HG03135 (cell line): ENCODE data around the gene DNM1.
"Not testable (repeated sequence)": the region's sequence is repeated elsewhere in the genome, so short reads cannot be mapped to it uniquely, and the experiment has no call there.

Experiments used
- ATAC-seq: cut with Tn5 transposase; IDR thresholded peaks from one replicate; pipeline ENCODE4 v1.9.1; 2021; ENCODE audit warnings: mild to moderate bottlenecking, moderate library complexity; ENCODE audit not compliant: unreplicated experiment

DNM1 gene

DNA sequence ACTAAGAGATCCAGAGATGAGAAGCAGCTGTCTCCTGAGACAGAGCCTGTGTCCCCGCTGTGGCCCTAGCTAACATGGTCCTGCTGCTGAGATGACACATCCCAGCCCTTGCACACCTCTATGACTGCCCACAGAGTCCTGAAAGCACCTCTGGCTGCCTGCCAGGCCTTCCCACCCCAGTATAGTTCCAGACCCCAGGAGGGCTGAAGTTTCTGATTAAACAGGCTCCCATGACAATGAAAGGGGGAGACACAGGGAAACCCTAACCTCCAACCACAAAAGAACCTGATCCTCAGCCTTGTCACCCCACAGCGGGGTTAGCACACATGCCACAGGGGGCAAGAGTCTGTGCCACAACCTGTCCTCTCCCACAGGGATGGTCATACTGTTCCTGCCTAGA is 27.5 kb upstream of the DNM1 start:
- no peak for ATAC-seq

DNA sequence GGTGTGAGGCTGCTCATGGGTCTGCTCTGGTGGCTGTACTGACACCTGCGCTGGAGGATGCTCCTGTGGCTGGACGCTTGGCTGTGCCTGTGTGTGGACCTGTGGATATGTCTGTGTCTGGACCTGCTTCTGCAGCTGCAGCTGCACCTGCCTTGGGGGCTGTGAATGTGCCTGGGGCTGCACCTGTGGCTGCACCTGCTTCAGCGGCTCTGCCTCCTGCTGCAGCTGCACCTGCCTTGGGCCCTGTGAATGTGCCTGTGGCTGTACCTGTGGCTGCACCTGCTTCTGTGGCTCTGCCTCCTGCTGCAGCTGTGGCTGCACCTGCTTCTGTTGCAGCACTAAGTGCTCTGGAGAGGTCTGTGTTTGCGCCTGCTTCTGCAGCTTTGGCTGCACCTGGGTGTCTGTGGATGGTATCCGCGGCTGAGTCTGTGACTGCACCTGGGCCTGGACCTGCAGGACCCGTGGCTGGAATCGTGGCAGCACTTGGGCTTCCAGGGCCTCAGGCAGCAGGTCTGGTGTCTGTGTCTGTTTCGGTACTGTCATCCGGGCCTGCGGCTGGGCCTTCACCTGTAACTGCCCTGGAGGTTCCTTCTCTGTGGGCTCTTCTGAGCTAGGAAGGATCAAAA is 24.3 kb upstream of the DNM1 start:
- no peak for ATAC-seq

DNA sequence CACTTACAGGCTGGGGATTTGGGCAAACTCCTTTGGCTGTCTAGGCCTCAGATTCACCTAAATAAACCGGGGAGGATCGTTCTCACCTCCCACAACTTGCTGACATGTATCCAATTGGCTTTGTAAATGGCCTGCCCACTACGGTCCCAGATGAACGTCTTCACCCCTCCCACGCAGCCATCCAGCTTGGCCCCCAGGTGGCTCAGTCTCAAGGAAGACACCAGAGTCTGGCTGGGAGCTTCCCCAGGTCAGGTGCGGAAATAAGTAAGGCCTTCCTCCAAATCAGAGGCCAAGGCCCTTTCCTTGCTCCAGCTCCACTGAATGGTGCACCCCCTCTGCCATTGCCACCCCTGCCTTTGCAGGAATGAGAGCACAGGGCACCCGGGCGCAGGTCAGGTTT is 23.2 kb upstream of the DNM1 start:
- no peak for ATAC-seq

DNA sequence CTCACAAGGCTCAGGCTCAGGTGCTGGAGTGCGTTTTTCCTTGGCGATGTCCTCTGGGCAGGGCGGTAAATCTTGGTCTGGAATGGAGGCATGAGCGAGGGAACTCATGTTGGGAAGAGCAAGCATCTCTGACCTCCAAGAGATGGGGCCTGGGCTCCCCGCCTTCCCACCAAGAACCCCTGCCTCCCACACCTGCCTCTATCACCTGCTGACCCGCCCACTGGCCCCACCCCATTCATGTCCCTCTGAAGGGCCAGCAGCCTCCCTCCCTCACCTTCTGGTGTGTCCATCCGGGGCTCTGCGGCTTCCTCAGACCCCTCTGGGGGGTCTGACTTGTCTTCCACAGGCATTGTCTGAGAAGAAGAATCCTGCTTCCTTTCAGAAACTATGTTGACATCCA is 22.7 kb upstream of the DNM1 start:
- ATAC-seq = no peak

DNA sequence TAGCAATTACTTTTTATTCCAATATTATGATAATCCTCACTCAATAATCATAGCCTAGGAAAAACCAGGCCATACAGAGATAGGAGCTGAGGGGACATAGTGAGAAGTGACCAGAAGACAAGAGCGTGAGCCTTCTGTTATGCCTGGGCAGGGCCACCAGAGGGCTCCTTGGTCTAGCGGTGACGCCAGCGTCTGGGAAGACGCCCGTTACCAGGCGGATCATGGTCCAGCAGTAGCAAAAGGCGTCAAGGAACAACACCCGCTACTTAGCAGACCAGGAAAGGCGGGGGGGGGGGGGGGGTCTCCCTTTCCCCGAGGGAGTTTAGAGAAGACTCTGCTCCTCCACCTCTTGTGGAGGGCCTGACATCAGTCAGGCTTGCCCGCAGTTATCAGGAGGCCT is 21.7 kb upstream of the DNM1 start:
- ATAC-seq = not testable (repeated sequence)

DNA sequence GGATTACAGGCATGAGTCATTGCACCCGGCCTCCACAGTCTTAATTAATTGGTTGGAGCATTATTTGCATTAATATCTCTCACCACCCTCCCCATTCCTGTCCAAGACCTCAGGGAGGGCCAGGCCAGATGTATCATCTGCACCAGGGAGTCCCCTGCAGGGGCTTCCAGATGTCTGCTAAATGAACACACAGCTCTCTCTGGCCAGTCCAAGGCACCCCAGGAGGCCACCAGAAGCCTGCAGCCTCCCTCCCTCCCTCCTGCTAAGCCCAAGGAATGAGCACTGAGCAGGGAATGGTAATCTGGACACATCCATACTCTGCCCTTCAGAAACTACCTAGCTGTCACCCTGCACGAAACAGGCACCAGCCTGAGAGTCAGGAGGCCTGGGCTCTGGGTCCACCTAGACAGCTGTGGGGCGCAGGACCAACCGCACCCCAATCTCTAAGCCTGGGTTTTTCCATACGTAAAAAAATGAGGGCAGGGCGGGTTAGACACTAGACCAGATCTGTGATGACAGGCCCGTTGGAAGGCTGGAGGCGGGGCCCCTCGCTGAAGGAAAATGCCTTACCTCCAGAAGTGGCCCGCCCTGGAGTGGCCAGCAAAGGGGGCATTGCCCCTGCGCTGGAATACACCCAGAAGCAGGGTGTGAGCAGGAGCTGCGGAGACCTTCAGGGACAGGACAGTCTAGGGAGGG is 20.1 kb upstream of the DNM1 start:
- no peak for ATAC-seq

DNA sequence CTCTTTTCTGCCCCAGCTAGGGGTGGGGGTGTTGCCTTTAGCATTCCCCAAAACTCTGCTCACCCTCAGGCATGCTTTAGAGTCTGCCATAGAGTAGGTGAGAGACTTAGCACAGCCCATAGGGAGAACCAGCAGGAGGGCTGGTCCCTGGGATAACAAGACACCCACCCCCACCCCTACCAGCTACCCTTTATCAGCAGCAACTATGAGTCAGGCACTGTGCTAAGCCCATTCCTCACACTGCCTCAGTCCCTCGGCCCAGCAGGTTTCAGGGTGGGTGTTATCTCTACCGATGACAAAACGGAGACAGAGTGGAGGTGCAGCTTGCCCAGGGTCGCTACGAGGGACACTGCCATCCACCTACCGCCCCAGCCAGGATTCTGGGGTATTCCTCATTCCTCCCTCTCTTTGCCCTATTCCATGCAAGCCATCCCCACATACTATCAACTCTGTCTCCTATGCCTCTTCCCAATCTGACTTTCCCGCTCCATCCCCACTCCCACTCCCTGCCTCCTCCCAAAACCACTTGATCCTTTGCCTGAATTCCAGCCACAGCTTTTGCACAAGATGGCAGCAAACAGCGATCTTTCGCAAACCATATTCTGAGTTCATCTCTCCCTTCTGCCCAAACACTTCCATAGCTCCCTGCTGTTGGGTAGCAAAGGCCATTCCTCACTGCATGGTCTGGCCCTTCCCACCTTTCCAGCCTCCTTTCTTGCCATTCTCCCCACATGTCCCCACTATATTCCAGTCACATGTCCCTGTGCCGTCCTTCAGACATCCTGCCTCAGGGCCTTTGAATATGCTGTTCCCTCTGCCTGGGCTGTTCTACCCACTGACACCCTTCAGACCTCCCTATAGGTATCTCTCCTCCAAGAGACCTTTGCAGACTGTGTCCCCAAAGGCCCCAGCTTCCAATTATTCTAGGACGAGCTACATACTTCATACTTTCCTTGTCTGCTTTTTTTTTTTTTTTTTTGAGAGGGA is 16.9 kb upstream of the DNM1 start:
- ATAC-seq = no peak

DNA sequence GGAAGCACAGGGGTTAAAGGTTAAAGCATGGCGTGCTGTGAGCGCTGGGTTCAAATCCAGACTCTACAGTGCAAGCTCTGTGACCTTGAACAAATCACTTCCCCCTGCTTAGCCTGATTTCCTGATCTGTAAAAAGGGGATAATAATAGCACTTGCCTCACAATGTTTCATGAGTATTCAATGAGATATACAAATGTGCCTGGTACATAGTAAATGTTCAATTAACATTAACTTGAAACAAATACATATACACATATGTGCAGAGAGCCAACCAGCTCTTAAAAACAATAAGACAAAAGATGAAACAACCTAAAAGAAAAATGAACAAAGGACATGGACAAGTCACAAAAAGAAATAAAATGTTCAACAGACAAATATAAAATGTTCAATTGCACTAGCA is 15.8 kb upstream of the DNM1 start:
- no peak for ATAC-seq

DNA sequence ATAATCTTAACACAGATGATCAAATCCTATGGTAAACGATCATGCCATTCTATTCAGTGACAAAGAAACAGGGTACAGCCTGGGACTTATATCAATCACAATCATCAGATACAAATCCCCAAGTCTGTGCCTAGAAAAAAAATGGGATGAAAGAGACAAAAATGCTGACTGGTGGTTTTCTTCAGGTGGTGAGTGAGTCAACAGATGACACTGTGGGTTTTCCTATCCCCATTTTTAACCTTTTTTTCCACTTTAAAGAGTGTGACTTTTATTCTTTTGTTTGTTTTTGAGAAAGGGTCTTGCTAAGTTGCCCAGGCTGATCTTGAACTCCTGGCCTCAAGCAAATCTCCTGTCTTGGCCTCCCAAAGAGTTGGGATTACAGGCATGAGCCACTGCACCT is 15.0 kb upstream of the DNM1 start:
- ATAC-seq = no peak

DNA sequence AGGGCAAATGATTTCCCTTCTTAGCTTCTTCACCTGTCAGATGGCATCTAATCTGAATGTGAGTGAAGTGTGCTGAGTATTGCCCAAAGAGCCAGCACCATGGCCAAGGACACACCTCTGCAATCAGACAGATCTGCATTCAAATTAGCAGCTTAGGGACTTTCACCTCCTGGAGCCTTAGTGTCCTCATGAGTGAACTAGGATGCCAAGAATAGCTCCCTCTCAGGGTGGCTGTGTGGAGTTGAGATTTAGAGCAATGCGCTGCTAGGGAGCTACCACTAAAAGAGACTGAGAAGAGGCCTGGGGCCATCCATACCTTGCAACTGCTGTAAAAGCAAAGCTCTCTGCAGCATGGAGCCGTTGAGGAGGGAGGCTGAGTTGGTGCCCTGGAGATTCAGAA is 13.2 kb upstream of the DNM1 start:
- no peak for ATAC-seq

DNA sequence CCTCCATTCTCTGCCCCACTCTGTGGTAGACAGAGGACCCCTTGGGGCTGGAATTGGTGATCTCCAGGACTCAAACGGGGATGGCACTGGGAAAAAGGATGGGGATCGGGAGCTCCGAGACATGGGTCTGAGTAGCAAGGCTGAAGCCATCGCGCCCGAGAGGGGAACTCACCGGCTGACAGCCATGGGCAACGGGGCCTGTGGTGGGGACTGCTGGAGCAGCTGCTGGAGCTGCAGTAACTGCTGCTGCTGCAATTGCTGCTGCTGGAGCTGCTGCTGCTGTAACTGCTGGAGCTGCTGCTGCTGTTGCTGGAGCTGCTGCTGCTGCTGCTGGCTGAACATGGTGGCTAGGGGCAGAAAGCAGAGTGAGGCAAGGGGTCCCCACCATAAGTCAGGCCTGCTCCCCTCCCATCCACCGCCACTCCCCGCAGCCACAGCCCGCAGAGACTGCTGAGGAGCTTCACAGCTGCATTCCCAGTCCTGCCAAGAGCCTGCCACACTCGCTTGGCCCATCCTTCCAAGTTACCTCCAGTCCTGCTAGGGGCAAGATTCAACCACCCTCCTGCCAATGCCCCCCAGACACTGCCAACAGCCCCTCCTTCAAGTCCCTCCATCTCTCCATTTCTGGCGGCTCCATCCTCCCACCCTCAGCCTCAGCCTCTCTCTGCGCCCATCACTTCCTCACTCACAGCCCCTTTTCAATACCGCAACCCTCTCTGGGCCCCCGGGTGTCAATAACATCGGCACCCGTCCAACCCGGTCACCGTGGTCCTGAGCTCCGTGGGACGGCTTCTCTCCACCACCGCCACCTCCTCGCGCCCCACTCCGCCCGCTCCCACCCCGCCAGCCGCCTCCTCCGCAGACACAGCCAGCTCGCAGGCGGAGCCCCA is 12.4 kb upstream of the DNM1 start:
- ATAC-seq = peak; percentile 23

DNA sequence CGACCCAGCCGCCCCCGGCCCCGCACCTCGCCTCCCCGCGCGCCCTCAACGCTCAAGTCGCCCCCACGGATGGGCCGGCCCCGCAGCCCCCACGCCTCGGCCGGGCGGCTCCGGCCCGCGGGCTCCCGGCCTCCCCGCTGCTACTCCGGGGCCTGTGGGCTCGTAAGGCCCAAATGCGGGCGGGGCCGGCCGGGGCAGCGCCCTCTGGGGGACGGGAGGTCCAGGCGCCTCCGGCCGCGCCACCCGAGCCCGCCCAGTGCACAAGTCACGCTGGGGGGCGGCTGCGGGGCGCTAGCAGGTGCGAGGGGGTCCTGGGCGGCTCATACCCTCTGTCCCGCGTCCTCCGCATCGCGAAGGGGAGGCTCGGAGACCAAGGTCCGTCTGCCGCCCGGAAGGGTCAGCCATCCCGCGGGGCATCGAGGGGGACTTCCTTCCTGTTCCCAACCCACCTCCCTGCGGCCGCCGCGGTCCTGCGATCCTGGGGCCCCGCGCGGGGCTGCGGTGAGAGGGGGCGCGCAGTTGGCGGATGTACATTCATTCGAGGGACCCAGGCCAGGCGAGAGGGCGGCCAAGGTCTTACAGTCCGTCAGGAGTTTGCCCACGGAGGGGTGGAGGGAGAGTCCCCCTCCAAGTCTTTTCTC is 11.7 kb upstream of the DNM1 start, which contains the start of gene CIZ1:
TSS of gene CIZ1 (minus strand) at position 167 of the 641 bp plus-strand sequence. CDS start 715 bp downstream, outside the sequence.
- ATAC-seq = peak; percentile 72

DNA sequence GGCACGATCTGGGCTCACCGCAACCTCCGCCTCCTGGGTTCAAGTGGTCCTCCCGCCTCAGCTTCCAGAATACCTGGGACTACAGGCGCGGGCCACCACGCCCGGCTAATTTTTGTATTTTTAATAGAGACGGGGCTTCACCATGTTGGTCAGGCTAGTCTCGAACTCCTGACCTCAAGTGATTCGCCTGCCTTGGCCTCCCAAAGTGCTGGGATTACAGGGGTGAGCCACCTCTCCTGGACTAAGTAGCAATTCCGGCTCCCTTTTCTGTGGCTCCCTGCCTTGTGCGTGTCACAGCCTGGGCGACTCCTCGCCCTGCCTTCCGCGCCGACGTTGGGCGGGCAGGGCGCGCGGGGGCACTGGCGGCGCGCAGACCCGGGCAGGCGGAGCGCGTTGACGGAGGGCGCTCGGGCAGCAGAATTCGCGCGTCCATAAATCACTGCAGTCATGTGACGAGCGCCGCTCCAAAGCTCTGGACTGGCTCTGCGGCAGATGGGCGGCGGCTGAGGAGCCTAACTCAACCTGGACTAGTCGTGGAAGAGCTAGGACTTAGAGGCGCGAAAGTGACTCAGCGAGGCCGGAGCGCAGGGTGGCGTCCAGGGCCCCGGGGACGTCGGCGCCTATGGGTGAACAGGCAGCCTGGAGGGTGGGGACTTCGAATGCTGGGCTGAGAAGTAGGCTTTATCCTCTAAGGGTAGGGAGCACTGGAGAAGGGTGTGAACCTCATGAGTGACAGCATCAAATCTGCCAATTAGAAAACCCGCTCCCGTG is 10.4 kb upstream of the DNM1 start:
- peak; percentile 55 for ATAC-seq

DNA sequence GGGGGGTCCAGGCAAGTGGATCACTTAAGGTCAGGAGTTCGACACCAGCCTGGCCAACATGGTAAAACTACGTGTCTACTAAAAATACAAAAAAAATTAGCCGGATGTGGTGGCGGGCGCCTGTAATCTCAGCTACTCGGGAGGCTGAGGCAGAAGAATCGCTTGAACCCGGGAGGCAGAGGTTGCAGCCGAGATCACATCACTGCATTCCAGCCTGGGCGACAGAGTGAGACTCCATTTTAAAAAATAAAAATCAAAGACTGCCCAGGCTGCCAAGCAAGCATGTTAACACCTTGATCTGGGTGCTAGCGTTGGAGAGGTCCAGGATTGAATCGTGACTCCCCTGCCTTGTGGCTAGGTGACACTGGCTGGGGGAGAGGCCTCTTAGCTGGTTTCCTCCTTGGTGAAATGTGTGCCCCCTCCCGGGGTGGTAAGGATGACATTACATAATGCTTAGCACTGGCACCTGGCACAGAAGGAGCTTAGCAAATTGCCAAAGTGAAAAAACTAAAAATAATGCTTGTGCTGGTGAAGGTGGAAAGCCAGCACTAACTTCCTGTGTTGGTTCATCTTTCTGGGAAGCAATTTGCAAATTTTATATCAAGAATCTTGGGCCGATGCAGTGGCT is 9.6 kb upstream of the DNM1 start:
- no peak for ATAC-seq

DNA sequence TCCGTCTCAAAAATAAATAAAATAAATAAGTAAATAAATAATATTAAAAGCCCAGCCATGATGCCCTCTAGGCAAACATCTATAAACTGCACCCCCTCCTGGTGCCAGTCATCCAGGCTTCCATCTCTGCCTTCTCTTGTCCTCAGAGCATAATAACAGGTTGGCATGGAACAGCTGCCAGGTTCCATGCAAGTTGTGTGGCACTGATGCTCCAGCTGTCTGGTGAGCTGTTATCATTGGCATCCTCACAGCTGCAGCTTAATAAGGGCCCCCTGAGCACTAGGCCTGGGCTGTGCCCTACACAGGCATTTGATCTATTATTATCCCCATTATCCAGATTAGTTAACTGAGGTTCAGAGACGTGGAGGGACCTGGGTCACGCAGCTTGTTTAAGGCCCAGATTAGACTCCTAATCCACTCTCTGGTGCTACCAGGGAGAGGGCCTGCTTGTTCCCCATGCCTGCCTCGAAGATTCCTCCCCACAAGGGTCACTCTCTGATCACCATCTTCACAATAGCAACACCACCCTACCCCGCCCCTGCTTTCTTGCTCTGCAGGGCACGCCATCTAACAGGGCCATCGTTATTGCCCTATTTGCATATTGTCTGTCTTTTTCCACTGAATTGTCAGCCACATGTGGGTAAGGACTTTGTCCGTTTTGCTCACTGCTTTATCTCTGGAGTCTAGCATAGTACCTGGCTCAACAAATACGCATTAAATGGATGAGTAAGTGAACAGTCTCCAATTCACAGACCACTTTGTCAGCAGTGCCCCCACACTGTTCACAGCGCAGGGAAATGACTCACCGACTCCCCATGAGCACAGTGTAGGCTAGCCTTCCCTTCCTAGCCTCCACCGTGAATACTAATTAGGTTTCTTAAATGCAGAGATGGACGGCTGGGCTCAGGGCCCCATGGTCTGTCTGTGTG is 1.5 kb upstream of the DNM1 start:
- ATAC-seq = no peak

DNA sequence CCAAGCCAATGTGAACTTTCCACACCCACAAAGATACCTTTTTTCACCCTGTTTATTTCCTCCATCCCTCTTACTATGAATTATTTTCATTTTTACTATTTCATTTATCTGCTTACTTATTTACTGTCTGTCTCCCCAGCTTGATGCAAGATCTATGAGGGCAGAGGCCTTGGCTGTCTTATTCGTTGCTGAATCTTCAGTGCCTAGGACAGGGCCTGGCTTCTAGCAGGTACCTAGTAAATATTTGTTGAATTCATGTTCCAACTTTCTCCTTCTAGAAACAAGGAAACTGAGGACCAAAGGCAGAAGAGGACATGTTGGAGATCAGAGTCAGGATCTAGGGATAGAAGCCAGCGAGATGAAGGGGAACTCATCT is 543 bp upstream of the DNM1 start:
- no peak for ATAC-seq

DNA sequence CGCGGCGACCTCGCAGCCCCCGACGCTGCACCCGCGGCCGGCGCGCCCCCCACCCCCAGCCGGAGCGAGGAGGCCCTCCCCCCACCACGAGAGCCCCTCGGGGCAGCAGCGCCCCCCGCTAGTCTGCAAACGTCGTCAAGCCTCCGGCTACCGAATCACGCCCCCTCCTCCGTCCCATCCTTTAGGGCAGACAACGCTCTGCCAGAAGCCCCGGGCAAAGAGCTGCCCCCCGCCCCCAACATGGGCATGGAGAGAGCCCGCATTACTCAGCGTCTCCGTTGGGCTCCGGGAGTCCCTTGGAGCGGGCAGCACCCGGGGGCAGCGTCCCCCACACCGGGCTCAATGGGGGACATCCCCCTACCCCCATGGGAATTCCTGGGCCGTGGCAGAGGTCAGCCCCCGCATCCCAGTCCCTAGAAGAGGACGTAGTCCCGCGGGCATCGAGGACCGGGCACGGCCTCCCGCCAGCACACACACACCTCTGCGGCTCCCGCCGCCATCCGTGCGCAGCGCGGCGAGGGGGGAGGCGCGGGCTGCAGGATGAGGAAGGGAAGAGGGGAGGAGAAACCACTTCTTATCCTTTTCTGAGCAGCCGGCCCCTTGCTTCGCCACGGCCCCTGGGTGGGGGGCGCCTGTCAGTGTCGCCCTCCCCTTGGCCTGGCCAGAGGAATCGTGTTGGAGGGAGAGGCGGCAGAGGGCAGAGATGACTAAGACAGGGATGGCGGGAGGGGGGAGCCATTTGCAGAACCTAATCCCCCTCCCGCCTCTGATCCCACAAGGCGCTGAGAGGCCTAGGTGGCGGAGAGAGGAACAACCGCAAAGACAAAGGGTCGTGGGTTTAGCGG is 750 bp downstream of the DNM1 start:
- no peak for ATAC-seq
